ENCODE results near the gene IL6R.
A peak's percentile ranks its signal among the peaks of the same experiment; 100 is the strongest.

IL6R gene

DNA sequence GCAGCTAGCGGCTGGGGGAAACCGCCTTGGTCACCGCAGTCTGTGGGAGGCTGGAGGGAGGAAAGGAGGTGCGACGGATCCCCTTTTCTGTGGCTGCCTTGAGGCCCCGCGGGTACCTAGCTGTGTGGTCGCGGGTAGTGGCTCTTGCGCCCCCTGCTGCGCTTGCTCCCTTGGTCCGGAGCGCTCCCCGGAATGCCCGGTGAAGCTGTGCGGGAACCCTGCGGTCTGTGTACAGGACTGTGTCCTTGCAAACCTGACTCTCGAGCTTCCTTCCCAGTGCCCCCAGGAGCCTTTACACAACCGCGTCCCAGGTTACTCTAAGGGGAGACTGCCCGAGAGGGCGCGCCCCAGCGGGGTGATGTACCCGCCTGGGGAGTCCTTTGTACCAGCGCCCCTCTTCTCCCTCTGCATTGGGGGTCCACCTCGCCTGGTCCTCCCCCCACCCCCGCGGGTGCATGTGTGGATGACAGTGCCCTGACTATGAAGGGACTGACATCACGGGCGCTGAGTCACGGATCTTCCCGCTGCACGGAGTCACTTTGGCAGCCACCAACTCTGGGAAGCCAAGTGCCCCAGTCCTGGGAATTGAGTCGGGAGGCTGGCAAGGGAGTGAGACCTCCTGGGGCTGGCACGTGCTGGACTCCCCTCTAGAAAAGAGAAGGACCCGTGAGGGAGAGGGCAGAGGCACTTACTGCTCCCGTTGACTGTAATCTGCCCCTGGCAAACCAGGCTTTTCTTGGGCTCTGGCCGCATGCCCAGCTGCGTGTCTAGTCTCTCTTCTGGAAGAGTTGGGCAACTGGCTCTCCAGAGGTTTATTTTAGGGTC is 816 bp downstream of the IL6R start:
- in situ Hi-C loops (cut with MboI; ENCODE audit: low pct_unique_long_range_greater_than_20kb, low sequenced_read_pairs) = no loop called here
- DNase-seq = peak; percentile 51

DNA sequence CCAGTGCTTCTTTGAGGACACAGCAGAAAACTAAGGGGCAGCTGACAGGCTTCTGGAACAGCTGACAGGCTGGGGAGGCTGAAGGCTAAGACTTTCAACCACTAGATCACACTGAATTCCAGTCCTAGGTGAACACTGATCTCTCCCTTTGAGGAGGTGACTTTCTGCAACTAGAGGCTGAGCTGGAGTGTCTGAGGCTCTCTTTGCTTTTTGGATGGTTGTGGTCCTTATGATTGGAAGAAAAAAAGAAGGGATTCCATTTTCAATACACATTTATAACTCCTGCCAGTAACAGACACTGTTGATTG is 1.4 kb downstream of the IL6R start:
- in situ Hi-C loops (cut with MboI; ENCODE audit: low pct_unique_long_range_greater_than_20kb, low sequenced_read_pairs) = no loop called here
- no peak for DNase-seq

GRCh38 chr1:154406886-154407197 is 1.7 kb downstream of the IL6R start:
- in situ Hi-C loops (cut with MboI; ENCODE audit: low pct_unique_long_range_greater_than_20kb, low sequenced_read_pairs) = no loop called here
- DNase-seq = no peak

GRCh38 chr1:154407198-154408091 is 2.3 kb downstream of the IL6R start:
- in situ Hi-C loops (cut with MboI; ENCODE audit: low pct_unique_long_range_greater_than_20kb, low sequenced_read_pairs) = no loop called here
- DNase-seq = peak; percentile 86

DNA sequence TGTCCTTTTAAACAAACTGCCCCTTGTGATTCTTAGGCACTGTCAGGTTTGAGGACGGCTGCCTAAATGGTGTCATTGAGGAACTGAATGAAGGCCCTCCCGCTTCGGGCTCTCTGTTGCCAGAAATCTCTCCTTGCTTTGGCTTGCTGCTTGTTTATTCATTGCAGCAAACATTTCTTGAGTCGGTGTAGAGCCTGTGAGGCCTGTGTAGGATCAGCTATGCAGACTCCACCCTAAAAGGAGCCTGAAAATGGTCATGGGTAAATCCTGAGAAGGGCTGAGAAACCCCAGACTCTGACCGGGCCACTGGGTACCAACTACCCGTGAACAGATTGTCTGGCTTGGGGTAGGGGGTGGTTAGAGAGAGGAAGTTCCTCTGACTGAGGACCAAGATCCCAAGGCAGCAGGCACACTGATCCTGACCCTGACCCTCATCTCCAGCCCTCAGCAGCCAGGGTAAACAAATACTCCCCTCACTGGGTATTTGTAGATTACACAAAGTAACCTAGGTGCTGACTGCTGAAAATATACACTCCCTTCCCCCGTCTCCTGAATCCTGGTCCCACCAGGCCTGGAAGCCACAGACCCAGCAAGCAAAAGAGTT is 3.1 kb downstream of the IL6R start:
- no peak for DNase-seq
- in situ Hi-C loops (cut with MboI; ENCODE audit: low pct_unique_long_range_greater_than_20kb, low sequenced_read_pairs) = no loop called here

- in situ Hi-C loops (cut with MboI; ENCODE audit: low pct_unique_long_range_greater_than_20kb, low sequenced_read_pairs) = no loop called here
- DNase-seq = no peak
Observed at GRCh38 chr1:154410185-154410827, 5.2 kb downstream of the IL6R start.

DNA sequence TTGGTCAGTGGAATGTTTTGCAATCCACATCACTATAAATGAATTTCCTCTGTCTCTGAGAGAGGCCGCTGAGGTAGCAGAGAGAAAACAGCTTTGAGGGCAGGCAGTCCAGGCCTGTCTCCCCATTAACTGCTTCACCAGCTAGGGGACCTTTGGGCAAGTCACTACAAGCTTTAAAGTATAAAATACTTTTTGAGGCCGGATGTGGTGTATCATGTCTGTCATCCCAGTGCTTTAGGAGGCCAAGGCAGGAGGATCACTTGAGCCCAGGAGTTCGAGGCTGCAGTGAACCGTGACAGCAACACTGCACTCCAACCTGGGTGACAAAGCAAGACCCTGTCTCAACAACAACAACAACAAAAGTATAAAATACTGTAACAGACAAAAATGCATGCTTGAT is 6.4 kb downstream of the IL6R start:
- in situ Hi-C loops (cut with MboI; ENCODE audit: low pct_unique_long_range_greater_than_20kb, low sequenced_read_pairs) = no loop called here
- no peak for DNase-seq

DNA sequence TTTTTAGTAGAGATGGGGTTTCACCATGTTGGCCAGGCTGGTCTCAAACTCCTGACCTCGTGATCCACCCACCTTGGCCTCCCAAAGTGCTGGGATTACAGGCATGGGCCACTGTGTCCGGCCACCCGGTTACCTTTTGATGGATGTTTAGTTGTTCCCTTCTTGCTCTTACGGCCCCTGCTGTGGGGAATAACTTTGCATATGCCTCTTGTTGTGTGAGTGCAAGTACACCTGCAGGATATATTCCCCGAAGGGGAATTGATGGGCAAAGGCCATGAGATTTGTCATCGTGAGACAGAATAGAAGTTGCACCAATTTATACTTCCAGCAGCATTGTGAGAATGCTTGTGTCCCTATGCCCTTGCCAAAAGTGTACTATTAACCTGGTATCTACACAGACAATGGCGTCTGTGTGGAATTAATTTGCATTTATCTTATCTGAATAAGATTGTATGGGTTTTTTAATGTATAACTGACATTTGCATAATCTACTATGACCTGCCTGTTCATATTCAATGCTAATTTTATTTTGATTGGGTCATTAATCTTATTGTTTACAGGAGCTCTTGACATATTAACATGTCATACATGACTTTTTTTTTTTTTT is 8.1 kb downstream of the IL6R start:
- DNase-seq = no peak
- in situ Hi-C loops (cut with MboI; ENCODE audit: low pct_unique_long_range_greater_than_20kb, low sequenced_read_pairs) = no loop called here

- DNase-seq = no peak
- in situ Hi-C loops (cut with MboI; ENCODE audit: low pct_unique_long_range_greater_than_20kb, low sequenced_read_pairs) = no loop called here
Observed at GRCh38 chr1:154414606-154415005, 9.5 kb downstream of the IL6R start.

DNA sequence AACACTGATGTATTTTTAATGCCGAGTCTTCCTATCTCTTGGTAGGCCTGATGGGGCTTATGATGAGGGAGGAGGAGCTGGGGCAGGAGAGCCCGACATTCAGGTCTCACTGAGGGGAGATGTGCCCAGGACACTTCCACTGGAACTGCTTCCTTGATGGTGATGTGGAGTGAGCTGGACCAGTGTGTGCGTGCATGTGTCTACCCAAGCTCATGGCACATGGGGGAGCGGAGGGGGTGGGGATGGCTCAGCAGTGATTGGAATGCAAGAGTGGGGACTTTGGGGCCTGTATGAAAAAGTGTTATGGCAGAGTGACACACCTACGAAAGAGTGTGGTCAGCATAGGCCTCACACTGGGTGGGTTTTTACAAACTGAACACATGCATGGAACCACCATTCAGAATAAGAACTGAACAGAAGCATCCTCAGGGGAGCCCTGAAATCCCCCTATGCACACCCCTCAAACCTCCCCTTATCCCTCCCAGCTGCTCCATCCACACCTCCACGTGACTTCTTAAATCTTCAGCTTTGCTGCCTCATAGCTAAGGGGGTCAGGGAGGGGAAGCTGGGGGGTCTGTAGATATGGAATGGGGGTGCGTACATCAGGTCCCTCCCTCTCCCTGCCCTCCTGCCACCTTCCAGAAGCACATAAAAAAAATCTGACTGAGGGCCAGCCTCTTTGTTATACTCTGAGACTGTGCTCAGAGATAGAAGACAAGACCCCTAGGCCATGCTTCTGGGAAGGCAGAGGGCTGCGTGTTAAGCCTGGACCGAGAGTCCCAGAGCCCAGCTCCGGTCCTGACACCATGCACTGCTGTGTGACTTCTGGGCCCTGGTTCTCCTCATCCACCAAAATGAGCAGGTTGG is 11.6 kb downstream of the IL6R start:
- in situ Hi-C loops (cut with MboI; ENCODE audit: low pct_unique_long_range_greater_than_20kb, low sequenced_read_pairs) = no loop called here
- no peak for DNase-seq

DNA sequence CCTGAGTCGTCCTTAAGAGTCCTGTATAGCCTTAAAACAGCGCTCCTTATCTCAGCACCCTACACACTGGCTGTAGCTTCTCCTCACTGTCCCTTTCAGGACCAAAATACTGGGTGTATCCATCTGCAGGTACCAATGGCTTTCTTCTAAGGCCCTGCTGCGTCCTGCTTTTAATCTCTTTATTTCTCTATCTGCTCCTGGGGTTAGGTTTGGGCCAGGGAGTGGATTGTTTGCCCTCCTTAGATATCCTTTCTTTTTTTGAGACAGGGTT is 12.1 kb downstream of the IL6R start:
- in situ Hi-C loops (cut with MboI; ENCODE audit: low pct_unique_long_range_greater_than_20kb, low sequenced_read_pairs) = no loop called here
- no peak for DNase-seq

GRCh38 chr1:154418062-154418921 is 13.1 kb downstream of the IL6R start:
- no peak for DNase-seq
- in situ Hi-C loops (cut with MboI; ENCODE audit: low pct_unique_long_range_greater_than_20kb, low sequenced_read_pairs) = no loop called here

DNA sequence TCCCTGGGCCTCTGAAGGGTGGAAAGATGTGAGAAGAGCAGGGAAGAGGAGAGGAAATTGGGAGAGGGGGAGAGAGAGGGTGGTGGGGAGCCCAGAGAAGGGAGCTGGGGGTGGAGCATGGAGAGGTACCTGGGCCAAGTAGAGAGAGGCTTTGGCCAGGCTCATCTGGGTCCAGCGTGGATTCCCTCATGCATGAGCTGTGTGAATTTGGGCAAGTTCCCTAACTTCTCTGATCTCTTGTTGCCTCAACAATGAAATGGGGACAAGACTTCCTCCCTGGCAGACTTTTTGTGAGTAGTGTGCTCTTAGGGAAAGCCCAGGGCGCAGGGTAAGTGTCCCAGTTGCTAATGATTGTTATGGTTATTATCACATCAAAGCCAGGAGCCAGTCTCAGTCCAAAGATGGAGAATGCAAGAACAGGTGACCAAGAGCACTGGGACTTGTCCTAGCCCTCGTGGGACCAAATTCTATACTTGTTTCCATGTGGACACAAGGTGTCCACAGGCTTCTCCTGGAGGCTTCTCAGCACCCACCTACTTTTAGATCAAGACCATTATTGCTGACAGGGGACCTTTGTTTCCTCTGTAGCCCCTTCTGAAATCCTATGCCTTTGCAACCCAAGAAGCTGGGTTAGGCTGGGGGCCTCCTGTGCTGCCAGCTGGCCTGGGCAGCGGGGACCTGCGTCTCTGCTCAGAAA is 13.9 kb downstream of the IL6R start:
- in situ Hi-C loops (cut with MboI; ENCODE audit: low pct_unique_long_range_greater_than_20kb, low sequenced_read_pairs) = no loop called here
- no peak for DNase-seq

DNA sequence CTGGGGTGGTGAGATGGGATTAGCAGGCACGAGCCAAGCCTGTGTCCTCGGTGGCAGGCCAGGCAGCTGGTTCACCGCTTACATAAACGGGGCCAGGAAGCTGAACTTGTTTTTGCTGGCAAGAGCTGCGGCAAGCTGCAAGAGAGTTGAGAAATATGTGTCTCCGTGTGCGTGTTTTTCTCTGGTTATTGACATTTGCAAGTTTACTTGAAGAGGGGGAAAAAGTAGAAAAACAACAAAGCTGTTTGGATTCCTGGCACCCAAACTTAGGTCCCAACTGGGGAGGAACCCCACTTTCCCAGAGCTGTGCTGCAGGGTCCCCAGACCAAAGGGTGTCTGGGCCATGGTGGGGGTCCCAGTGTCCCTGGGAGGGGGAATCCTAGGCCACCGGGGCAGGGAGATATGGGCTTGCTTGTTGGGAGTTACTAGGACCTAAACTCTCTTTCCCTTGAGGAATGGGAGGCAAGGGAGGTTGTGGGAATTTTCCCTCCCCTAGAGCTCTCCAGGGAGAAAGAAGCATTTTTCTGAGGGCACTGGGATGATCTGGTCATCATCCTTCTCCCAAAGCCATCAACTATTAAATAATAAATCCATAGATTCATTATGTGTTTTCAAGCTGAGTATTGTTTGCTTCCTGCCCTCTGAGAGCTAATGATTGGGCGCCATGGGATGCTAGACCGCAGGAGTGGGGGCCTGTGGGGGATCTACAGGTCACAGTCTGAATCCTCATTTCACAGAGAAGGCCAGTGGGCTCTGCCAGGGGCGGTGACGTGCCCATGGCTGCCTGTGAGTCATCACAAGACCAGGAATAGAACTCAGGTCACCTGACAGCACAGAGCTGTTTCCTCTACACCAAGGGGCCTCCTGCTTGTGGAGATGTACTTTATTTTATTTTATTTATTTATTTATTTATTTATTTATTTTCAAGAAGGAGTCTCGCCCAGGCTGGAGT is 14.8 kb downstream of the IL6R start:
- in situ Hi-C loops (cut with MboI; ENCODE audit: low pct_unique_long_range_greater_than_20kb, low sequenced_read_pairs) = no loop called here
- DNase-seq = peak; percentile 16

GRCh38 chr1:154420961-154421924 is 16.1 kb downstream of the IL6R start:
- no peak for DNase-seq
- in situ Hi-C loops (cut with MboI; ENCODE audit: low pct_unique_long_range_greater_than_20kb, low sequenced_read_pairs) = no loop called here

Measured in KBM-7 (cell line).